ENCODE results near the gene SDC4. TPM values are rescaled to one million over a fixed set of nuclear protein-coding genes. Genes with fewer than 3 reads are reported as not detected.
"Not testable (repeated sequence)": the region's sequence is repeated elsewhere in the genome, so short reads cannot be mapped to it uniquely, and the experiment has no call there.

SDC4 gene
- polyA plus RNA-seq, 4 donors: 36.5 to 173 (median 163) TPM

- no peak for DNase-seq (ENCODE audit: low read depth in 4 of 4, low spot score in 3 of 4)
Measured at GRCh38 chr20:45365444-45365970, 17.3 kb upstream of the SDC4 start.

GRCh38 chr20:45363611-45364492 is 15.6 kb upstream of the SDC4 start:
- no peak for DNase-seq (ENCODE audit: low read depth in 4 of 4, low spot score in 3 of 4)

- peak; percentile 97 to 98 (median 98) for DNase-seq (ENCODE audit: low read depth in 4 of 4, low spot score in 3 of 4)
Measured at GRCh38 chr20:45362804-45363610, 14.8 kb upstream of the SDC4 start, which contains the start of gene SYS1. SYS1 (plus strand) TSS chr20:45363156; CDS start chr20:45363532, 376 bp downstream.

DNA sequence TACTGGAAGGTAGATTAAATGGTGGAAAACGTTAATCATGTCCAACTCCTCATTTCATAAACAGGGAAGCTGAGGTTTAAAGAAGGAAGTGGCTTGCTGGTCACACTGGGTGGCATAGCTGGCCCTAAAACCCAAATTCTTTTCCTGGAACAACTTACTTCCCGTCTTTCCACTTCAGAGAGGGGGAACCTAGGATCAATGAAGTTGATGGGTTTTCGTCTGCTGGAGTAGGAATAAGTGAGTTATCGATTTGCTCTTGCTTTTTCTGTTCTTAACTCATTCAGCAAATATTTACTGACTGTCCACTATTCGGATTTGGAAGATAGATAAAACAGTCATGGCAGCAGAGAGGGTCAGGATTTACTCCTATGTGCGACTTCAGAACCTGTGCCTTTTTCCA is 13.6 kb upstream of the SDC4 start:
- no peak for DNase-seq (ENCODE audit: low read depth in 4 of 4, low spot score in 3 of 4)

- DNase-seq (ENCODE audit: low read depth in 4 of 4, low spot score in 3 of 4): no peak
Measured at GRCh38 chr20:45359406-45360148, 11.4 kb upstream of the SDC4 start.

DNA sequence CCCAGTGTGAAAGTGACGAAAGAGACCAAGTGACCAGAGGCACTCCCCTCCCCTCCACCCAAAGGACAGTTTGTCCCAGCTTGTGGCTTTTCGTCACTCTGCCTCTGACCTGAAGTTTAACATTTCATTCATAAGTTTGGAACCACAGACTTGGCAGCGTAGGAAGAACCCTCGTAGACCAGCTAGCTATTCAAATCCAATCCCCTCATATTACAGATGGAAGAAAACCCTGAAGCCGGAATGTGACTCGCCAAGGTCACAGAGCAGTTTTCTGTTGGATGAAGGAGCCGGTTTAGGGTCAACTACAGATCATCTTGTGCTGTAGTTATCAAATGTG is 10.8 kb upstream of the SDC4 start:
- no peak for DNase-seq (ENCODE audit: low read depth in 4 of 4, low spot score in 3 of 4)

DNA sequence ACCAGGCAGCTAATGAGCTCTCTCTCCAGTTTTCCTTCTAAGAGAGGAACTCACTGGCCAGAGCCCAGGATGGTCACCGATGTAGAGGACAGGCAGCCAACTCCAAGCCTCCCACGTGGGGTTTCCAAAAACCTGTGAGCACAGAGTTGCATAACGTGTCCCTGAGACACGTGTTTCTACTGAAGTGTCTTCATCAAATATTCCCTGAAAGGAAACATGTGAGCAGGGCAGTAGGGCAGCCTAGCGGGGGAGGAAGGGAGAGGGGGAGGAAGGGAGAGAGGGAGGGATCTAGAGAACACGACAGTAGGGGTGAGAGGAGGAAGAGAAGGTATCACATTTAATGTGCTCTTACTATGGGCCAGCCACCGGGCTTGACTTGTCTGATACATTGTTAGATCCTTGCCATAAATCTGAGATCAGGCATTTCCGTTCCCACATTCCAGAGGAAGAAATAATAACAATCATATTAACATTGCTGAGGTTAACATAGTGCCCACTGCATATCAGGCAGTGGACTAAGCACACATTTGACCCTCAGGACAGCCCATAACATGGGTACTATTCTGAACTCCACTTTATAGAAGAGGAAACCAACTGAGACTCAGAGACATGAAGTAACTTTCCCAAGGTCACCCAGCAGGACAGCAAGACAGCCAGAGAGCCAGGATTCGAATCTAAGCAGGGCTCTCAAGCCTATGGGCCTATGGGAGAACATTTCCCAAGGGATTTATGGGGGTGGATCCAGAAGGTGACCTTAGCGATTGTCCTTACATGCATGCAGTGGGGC is 10.3 kb upstream of the SDC4 start:
- DNase-seq (ENCODE audit: low read depth in 4 of 4, low spot score in 3 of 4): no peak

DNA sequence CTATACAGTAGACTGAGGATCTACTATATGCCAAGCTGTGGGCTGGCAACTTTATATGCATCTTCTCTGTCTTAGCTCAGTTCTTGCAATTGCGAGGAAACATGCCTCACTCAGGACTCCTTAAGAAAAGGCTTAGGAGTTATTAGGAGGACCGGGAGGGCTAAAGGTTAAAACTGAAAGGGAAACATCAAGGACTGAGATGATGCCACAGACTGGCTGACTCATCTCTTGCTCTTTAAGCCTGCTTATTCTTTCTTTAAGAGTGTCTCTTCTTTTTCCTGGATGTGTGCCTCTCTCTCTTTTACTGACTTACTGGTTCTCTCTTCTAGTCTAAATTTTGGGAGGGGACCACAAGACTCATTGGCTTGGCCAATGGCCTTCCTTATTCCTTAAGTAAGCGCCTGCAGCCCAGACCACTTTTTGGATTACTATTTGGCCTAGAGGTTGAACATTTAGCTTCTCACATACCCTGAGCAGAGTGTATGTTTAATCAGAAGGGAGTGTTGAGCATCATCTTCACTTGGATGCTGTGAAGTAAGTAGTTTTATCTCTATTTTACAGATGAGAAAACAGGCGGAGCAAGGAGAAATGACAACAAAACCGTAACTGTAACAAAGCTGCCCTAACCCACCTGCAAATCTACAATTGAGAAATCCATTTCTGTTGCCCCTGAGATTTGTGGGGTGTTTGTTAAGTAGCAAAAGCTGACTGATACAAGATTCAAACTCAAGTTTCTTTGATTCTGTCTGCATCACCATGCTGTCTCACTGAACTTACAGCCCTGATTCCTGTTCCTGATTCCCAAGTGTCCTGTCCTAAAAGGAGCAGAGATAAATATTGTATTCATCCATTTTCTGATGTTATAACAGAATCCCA is 7.2 kb upstream of the SDC4 start:
- no peak for DNase-seq (ENCODE audit: low read depth in 4 of 4, low spot score in 3 of 4)

DNA sequence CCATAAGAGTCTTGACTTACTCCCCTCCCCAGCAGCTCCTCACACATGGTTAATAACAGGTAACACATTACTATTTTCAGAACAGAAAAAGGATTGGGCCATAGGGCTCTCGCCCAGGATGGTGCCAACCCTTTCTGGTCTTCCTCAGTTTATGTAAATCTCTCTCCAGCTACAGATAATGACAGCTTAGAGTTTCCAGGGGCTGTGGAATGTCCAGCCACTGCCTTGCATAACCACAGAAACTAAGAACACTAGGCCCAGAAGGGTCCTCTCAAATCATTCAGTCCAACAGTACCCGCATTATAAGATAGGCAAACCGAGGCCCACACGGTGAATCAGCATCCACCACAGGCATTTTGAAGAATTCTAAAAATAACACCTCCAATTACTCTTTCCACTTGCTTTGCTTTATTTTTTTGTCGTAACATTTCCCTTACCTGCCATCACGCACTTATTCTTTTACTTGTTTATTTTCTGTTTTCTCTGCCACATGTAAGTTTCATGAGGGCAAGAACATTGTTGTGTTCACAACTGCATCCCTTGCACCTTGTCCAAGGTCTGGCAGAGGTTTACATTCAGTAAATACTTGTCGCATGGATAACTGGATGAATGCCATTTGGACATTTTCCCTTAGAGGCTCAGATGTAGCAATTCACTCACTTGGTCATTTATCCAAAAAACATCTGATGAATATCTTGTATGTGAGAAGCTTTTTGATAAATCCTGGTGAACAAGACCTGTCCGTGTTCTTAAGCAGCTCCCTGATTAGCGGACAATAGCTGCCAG is 6.4 kb upstream of the SDC4 start:
- no peak for DNase-seq (ENCODE audit: low read depth in 4 of 4, low spot score in 3 of 4)

DNA sequence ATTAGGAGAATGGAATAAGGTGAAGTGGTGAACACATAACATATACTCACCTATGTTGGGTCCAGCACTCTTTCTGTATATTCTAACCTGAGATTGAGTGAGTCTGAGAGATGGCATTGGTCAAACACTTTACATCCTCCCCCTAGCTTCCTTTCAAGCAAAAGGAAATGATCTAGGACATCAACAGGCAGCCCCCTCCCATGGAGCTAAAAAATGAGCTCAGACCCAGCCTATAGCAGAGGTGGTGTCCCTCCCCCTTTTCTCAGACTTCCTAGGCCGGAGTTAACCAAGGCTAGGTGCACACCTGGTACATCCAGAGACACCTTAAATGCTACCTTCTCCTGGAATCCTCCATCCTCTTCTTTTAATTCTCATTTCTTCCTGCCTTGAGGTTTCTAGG is 5.5 kb upstream of the SDC4 start:
- no peak for DNase-seq (ENCODE audit: low read depth in 4 of 4, low spot score in 3 of 4)

- no peak for DNase-seq (ENCODE audit: low read depth in 4 of 4, low spot score in 3 of 4)
Measured at GRCh38 chr20:45352729-45353128, 4.5 kb upstream of the SDC4 start.

DNA sequence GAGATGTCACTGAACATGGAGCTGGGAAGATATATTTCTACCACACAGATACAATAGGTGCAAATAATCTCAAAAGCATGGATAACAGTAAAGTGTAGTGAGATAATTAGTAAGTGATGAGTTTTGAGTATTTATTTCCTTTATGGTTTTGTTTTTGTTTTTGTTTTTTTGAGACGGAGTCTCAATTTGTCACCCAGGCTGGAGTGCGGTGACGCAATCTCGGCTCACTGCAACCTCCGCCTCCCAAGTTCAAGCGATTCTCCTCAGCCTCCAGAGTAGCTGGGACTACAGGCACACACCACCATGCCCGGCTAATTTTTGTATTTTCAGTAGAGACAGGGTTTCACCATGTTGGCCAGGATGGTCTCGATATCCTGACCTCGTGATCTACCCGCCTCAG is 2.6 kb upstream of the SDC4 start:
- not testable (repeated sequence) for DNase-seq (ENCODE audit: low read depth in 4 of 4, low spot score in 3 of 4)

- DNase-seq (ENCODE audit: low read depth in 4 of 4, low spot score in 3 of 4): no peak
Measured at GRCh38 chr20:45350217-45350616, 2.0 kb upstream of the SDC4 start.

DNA sequence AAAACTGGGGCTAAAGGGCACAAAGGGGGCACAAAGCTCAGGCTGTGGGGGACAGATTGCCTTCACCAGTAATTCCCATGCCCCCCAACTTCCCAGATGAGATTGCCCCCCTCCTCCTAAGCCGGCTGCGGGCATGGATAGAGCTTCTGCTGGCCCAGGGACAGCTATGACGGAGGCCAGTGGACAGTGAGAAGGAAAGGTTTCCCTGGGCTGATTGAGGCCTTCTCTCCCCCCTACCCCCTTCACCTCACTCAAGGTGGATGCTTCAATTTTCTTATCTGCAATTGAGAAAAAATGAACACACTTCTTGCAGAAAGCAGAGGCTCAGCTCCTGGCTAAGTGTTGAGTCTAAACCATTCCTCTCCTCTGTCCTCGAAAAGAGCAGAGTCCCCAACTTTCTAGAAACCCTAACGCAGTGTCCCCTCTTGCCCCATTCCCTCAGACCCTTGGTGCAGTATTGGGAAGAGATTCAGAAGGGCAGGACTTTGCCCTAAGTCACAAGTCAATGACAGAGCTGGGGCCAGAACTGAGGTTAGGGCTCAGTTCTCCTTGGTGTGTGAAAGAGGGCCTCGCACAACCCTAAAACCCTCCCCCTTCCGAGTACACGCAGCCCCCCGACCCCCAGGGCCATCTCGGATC is 808 bp downstream of the SDC4 start:
- no peak for DNase-seq (ENCODE audit: low read depth in 4 of 4, low spot score in 3 of 4)

GRCh38 chr20:45346851-45347250 is 1.4 kb downstream of the SDC4 start:
- DNase-seq (ENCODE audit: low read depth in 4 of 4, low spot score in 3 of 4): no peak

DNA sequence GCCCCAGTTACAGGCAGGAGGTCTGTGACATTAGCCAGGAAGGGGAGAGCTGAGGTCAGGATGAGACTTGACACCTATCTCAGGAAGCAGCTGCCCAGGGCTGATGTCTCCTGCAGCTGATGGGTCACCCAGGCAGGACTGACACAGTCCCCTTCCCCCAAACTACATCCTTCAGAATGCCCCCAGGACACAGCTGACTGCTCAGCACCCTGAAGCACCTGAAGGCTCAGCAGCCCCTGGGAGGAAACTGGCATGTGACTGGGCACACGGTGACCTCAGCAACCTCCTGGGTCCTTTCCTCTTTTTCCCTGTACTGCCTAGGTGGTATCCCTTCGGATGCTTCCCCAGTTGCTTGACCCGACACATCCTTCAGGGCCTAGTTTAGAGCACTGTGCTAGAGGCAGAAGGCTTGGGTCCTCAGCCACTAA is 1.9 kb downstream of the SDC4 start:
- no peak for DNase-seq (ENCODE audit: low read depth in 4 of 4, low spot score in 3 of 4)

DNA sequence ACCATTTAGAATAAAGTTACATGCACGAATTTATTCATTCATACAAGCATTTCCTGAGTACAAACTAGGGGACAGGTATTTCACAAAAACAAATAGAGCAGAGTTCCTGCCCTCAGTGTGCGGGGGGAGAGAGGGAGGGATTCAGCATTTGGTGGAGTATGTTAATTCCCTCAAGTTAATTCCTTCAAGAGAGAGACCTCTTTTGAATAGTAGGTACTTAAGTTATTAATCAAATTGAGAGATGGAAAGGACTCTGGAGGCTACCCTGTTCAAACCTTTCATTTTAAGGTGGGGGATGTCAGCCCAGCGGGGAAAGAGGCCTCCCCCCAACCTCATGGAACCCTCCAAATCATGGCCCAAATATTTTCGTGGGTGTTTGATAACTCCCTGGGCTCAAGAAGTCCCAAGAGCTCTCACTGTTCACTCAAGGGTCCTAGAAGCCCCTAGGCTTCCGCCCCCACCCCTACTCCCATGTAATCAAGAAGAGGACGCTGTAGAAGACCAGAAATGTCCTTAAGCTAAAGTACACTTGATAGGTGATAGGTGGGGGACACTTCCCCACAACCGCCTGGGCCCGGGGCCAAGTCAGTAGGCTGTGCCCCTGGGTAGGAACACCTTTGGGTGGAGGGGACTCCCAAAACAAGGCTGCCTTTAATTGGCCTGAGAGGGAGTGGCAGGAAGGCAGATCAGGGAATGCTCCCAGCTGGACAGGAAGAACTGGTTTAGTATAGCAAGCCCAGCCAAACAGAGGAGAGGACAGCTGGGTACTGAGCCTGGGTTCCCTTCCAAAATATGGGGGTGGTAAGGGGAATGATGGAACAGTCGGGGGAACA is 2.9 kb downstream of the SDC4 start:
- no peak for DNase-seq (ENCODE audit: low read depth in 4 of 4, low spot score in 3 of 4)
